Pancreas (tissue), 10 donors: ENCODE results near the gene PANX2. TPM values are rescaled to one million over a fixed set of nuclear protein-coding genes. Genes with fewer than 3 reads are reported as not detected.

ENCODE experiments used
- ATAC-seq, 4 donors: fragments of 200-7000 bp; cut with Tn5 transposase; one replicate each; pipeline versions ENCODE4 v1.8.0 to v1.9.1; 2020; ENCODE audit warnings: mild to moderate bottlenecking in 4 of 4, moderate library complexity in 4 of 4
- DNase-seq, 6 donors: peaks; one replicate each; pipeline ENCODE4 v3.0.0-alpha.2; 2020
- FAIRE-seq: peaks from 2 replicates; lab custom pipeline; 2012; peaks lifted over from hg19 to GRCh38; lab: Jason Lieb, UNC
- H3K27ac ChIP-seq, 4 donors: fragments of 200-600 bp; sonication (generic); 1 replicate in 3 of 4; 2 replicates in 1 of 4; pipeline versions ENCODE4 v1.5.0 to v1.8.0; 2020
- H3K27me3 ChIP-seq, 4 donors: fragments of 200-600 bp; one replicate each; pipeline ENCODE4 v1.8.0; 2021
- H3K36me3 ChIP-seq, 3 donors: fragments of 200-600 bp; sonication (generic) in 1 of 3; one replicate each; pipeline versions ENCODE4 v1.5.0 to v1.8.0; 2020 to 2021
- H3K4me1 ChIP-seq, 3 donors: fragments of 200-600 bp; one replicate each; pipeline ENCODE4 v1.8.0; 2021
- H3K4me3 ChIP-seq, 4 donors: fragments of 200-600 bp; sonication (generic) in 2 of 4; one replicate each; pipeline versions ENCODE4 v1.5.0 to v1.8.0; 2020 to 2021
- H3K9me3 ChIP-seq, 4 donors: fragments of 200-600 bp; one replicate each; pipeline ENCODE4 v1.8.0; 2021
- CTCF ChIP-seq, 4 donors: fragments of 200-600 bp; sonication (generic) in 3 of 4; IDR thresholded peaks; one replicate each; pipeline versions ENCODE4 v1.5.0 to v1.8.0; 2021; ENCODE audit warnings: antibody characterized with exemption in 4 of 4
- WGBS, 2 donors: extraction: QIAGEN DNeasy Blood & Tissue Kit; methylation state at CpG; one replicate each; pipeline ENCODE4 v1.1.7; 2013; 5-methylcytosine and 5-hydroxymethylcytosine counted together
- intact Hi-C, 3 donors: fragments of 100-400 bp; cut with DNase I; formaldehyde crosslinking; loops; one replicate each; pipeline versions ENCODE4 v1.11.1 to v1.14.2; 2022
- polyA plus RNA-seq, 2 donors: library from polyadenylated mRNA; stranded (reverse); fragments of 200-250 nt; gene quantifications; one replicate each; pipeline ENCODE4 v1.2.3, GENCODE V29; 2013
- total RNA-seq, 6 donors: library from RNA; stranded (reverse); fragmentation: NEBNext Ultra II Directional in 4 of 6; extraction: Animal tissue kit (Norgen Biotek cat#: 25700) in 4 of 6; gene quantifications; one replicate each; pipeline versions ENCODE4 v1.2.1 to v1.2.4, GENCODE V29; 2021 to 2023
- donor health status: healthy with polysubstance abuse.
- donor health status: DM: no; HTN: no; CAD: no; lungs with moderate emphysema.
- donor health status: DM: no; HTN: no; CAD: no.
- donor health status: control.
- donor health status: control.
- donor health status: Bipolar disorder and iron deficiency.
- donor health status: DM: yes; HTN: yes; CAD: no.
- donor health status: DM: no; HTN: no; CAD: no.
- donor health status: DM: no; HTN: no; CAD: no.
- donor health status: DM: yes; HTN: yes; CAD: no.

PANX2 gene
- total and polyA plus RNA-seq, 8 donors: 0.31 to 3.5 (median 0.67) TPM

GRCh38 chr22:50206599-50206998 is 36.1 kb downstream of the PANX2 start:
- Histone ChIP-seq H3K27ac (no peak overlapping the region), H3K4me1 (peaks cover 0 to 7% (median 6%) of the 10 kb centered on the region in 3 donors), H3K4me3 (no peak overlapping the region), H3K27me3 (no peaks in the 10 kb centered on the region), H3K36me3 (peaks cover 0 to 22% (median 0%) of the 10 kb centered on the region in 3 donors), H3K9me3 (no peaks in the 10 kb centered on the region)
- ATAC-seq (peak in 1 of 4 donors; percentile 11), FAIRE-seq (no peak), DNase-seq (peak in 3 of 6 donors; percentile 40 to 71 (median 59))
- TF ChIP-seq CTCF (IDR thresholded peaks at IDR 0.05): peak in 2 of 4 donors; percentile 14 to 21
- WGBS, 2 donors: 53 to 59% methylated on average over 10 of the region's 10 CpGs
- intact Hi-C loops: no loop called here

GRCh38 chr22:50207383-50208140 is 37.0 kb downstream of the PANX2 start:
- Histone ChIP-seq H3K4me1 (peaks cover 0 to 2% (median 2%) of the 10 kb centered on the region in 3 donors), H3K4me3 (no peak overlapping the region), H3K9me3 (no peaks in the 10 kb centered on the region), H3K36me3 (peaks cover 0 to 27% (median 0%) of the 10 kb centered on the region in 3 donors), H3K27me3 (no peaks in the 10 kb centered on the region), H3K27ac (no peak overlapping the region)
- DNase-seq (peak in 3 of 6 donors; percentile 22 to 62 (median 54)), FAIRE-seq (no peak), ATAC-seq (no peak)
- intact Hi-C loops: no loop called here
- TF ChIP-seq CTCF (IDR thresholded peaks at IDR 0.05): no peak
- 75 to 86% methylated on average over 23 of the region's 23 CpGs for WGBS, 2 donors

- Histone ChIP-seq H3K27ac (no peak overlapping the region), H3K27me3 (no peaks in the 10 kb centered on the region), H3K9me3 (no peaks in the 10 kb centered on the region), H3K36me3 (peaks cover 0 to 33% (median 4%) of the 10 kb centered on the region in 3 donors), H3K4me1 (no peaks in the 10 kb centered on the region), H3K4me3 (no peak overlapping the region)
- no peak for TF ChIP-seq CTCF (IDR thresholded peaks at IDR 0.05)
- intact Hi-C loops: no loop called here
- 87 to 90% methylated on average over 22 of the region's 22 CpGs for WGBS, 2 donors
- peak in 2 of 6 donors; percentile 26 to 67 for DNase-seq
- no peak for FAIRE-seq
- ATAC-seq: no peak
Measured at GRCh38 chr22:50208430-50208938, 38.0 kb downstream of the PANX2 start.

GRCh38 chr22:50208939-50209892 is 38.7 kb downstream of the PANX2 start:
- peak in 3 of 6 donors; percentile 14 to 81 (median 42) for DNase-seq
- ATAC-seq: peak; percentile 6 to 21 (median 20)
- no peaks in the 10 kb centered on the region for H3K27me3 ChIP-seq
- 72 to 75% methylated on average over 30 to 31 of the region's 31 CpGs for WGBS, 2 donors
- H3K27ac ChIP-seq: no peak overlapping the region
- peaks cover 0 to 33% (median 4%) of the 10 kb centered on the region in 3 donors for H3K36me3 ChIP-seq
- TF ChIP-seq CTCF (IDR thresholded peaks at IDR 0.05): no peak
- H3K9me3 ChIP-seq: no peaks in the 10 kb centered on the region
- FAIRE-seq: no peak
- intact Hi-C loops: no loop called here
- H3K4me3 ChIP-seq: no peak overlapping the region
- H3K4me1 ChIP-seq: no peaks in the 10 kb centered on the region
